Measurements from ENCODE around the gene GAPDH.

GRCh38 chr12:6552140-6552551 lies 17.8 kb downstream of the GAPDH start:
- TF ChIP-seq, protein P1, sequence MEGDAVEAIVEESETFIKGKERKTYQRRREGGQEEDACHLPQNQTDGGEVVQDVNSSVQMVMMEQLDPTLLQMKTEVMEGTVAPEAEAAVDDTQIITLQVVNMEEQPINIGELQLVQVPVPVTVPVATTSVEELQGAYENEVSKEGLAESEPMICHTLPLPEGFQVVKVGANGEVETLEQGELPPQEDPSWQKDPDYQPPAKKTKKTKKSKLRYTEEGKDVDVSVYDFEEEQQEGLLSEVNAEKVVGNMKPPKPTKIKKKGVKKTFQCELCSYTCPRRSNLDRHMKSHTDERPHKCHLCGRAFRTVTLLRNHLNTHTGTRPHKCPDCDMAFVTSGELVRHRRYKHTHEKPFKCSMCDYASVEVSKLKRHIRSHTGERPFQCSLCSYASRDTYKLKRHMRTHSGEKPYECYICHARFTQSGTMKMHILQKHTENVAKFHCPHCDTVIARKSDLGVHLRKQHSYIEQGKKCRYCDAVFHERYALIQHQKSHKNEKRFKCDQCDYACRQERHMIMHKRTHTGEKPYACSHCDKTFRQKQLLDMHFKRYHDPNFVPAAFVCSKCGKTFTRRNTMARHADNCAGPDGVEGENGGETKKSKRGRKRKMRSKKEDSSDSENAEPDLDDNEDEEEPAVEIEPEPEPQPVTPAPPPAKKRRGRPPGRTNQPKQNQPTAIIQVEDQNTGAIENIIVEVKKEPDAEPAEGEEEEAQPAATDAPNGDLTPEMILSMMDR (IDR thresholded peaks at IDR 0.05), result no peak
- no peak for TF ChIP-seq JUND (IDR thresholded peaks at IDR 0.05)
